GM18907 (cell line): Measurements from ENCODE around the gene SMG9.

Experiments used
- ATAC-seq: cut with Tn5 transposase; IDR thresholded peaks from one replicate; pipeline ENCODE4 v1.9.1; 2021; ENCODE audit warnings: mild to moderate bottlenecking, moderate library complexity; ENCODE audit not compliant: unreplicated experiment

Gene SMG9

GRCh38 chr19:43754503-43755255, at the start of gene SMG9:
Gene SMG9, minus strand, starts transcription at chr19:43754962. Its CDS starts 4,221 bp downstream, at chr19:43750741.
- ATAC-seq: peak; percentile 64

- ATAC-seq: no peak
Measured at GRCh38 chr19:43804432-43804831, 49.7 kb upstream of the SMG9 start.

- no peak for ATAC-seq
Measured at GRCh38 chr19:43802216-43802951, 47.6 kb upstream of the SMG9 start, which contains the start of gene LYPD5. Gene LYPD5, minus strand, starts transcription at chr19:43802447. Its CDS starts 67 bp downstream, at chr19:43802380.

GRCh38 chr19:43799502-43800142, 44.9 kb upstream of the SMG9 start:
- no peak for ATAC-seq

GRCh38 chr19:43798546-43799409, 44.0 kb upstream of the SMG9 start:
- no peak for ATAC-seq

GRCh38 chr19:43798026-43798545, 43.3 kb upstream of the SMG9 start:
- no peak for ATAC-seq

- ATAC-seq: no peak
Measured at GRCh38 chr19:43797556-43797955, 42.8 kb upstream of the SMG9 start.

GRCh38 chr19:43797118-43797517, 42.4 kb upstream of the SMG9 start:
- ATAC-seq: no peak

- no peak for ATAC-seq
Measured at GRCh38 chr19:43790587-43790986, 35.8 kb upstream of the SMG9 start.

GRCh38 chr19:43789029-43789428, 34.3 kb upstream of the SMG9 start:
- ATAC-seq: no peak

GRCh38 chr19:43786665-43787064, 31.9 kb upstream of the SMG9 start:
- no peak for ATAC-seq

- peak; percentile 44 for ATAC-seq
Measured at GRCh38 chr19:43784981-43785808, 30.4 kb upstream of the SMG9 start.

GRCh38 chr19:43784241-43784980, 29.6 kb upstream of the SMG9 start:
- no peak for ATAC-seq

GRCh38 chr19:43783636-43784035, 28.9 kb upstream of the SMG9 start:
- no peak for ATAC-seq

GRCh38 chr19:43782689-43783231, 28.0 kb upstream of the SMG9 start:
- ATAC-seq: no peak

- ATAC-seq: no peak
Measured at GRCh38 chr19:43782311-43782660, 27.5 kb upstream of the SMG9 start.

- ATAC-seq: no peak
Measured at GRCh38 chr19:43781630-43782310, 27.0 kb upstream of the SMG9 start.
